NCI-H1105 treated with DMSO at 0.1 percent for 48 hours (cell line): ENCODE results near the gene ZNF445.
"Not testable (repeated sequence)": the region's sequence is repeated elsewhere in the genome, so short reads cannot be mapped to it uniquely, and the experiment has no call there.

Experiments
- DNase-seq: peaks from one replicate; lab custom pipeline; 2025; lab: John Stamatoyannopoulos, UW

The ZNF445 gene

DNA sequence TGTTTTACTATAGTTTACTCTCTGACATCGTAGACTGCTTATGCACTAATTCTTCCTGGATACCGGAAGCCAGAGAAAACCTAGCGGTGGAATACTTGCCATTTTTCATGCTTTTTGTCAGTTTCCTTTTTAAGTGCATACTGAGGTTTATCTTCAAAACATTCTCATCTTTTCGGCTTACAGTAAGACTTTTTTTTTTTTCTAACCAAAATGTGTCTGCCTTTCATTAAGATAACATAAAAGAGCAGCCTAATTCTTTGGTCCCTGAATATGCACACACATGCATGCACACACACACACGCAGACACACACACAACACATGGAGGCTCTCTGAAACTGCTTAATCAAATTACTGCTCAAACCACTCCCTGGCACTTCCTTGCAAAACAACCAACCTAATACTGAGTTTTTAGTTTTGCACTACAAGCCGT lies 1.3 kb downstream of the ZNF445 start:
- no peak for DNase-seq

DNA sequence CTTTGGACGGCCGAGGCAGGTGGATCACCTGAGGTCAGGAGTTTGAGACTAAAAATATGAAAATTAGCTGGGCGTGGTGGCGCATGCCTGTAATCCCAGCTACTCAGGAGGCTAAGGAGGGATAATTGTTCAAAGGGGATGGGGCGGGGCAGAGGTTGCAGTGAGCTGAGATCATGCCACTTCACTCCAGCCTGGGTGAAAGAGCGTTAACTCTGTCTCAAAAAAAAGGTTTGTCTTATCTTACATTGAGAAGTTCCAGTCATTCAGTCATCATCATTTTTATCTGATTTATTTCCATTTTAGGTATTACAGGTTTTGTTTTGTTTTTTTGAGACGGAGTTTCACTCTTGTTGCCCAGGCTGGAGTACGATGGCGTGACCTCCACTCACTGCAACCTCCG lies 2.6 kb downstream of the ZNF445 start:
- not testable (repeated sequence) for DNase-seq

DNA sequence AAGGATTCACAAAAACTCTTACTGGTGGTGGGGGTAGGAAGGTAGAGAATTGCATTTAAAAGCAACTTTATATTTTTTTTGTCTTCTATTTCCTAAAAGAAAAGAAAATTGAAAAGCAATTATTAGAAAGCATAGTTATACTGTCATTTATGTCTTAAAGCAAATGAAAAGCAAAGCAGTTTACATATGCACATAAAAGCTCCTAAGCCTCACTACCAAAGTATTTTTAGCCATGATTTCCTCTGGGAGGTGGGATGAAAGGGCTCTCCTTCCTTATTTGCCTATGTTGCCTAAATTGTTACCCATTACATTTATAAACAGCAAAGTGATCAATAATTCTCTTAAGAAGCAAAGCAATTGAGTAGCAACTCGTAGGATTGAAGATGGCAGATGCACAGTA lies 7.0 kb downstream of the ZNF445 start:
- no peak for DNase-seq

DNA sequence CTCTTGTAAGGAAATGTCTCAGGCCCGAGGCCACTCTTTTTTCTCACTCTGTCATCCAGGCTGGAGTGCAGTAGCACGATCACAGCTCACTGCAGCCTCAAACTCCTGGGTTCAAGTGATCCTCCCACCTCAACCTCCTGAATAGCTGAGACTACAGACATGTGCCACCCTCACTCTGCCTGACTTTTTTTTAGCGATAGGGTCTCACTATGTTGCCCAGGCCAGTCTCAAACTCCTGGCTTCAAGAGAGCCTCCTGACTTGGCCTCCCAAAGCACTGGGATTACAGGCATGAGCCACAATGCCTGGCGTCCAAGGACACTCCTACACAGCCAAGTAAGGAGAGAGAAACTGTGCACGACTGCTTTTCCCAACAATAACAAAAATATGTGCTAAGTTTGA lies 7.6 kb downstream of the ZNF445 start:
- no peak for DNase-seq

DNA sequence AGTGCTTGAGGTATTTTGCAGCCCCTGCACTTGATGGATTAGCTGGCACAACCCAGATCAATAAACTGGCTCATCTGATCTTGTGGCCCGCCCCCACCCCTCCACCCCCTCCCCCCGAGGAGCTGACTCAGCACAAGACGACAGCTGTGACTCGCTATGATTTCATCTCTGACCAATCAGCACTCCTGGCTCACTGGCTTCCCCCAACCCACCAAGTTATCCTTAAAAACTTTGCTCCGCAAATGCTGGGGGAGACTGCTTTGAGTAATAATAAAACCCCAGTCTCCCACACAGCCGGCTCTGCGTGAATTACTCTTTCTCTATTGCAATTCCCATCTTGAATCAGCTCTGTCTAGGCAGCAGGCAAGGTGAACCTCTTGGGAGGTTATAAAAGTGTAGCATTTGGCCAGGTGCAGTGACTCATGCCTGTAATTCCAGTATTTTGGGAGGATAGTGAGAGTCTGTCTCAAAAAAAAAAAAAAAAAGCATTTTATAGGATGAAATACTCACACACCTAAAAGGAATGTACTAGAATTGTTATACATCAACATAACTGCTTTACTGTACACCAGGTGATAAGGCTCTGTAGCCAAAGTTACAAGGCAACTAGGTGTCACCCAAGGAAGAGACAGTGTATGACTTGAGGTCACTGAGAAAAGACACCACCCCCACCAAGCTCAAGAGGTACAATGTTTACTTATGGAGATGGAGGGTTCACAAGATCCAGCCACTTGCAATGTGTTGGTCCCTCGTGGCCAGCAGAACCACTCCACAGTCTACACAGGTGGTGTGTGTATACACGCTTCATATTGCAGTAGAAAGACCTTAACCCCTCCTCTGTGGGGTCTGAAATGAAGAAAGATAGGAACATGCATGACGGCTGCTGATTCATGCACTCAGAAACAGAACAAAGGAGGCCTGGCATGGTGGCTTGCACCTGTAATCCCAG lies 8.6 kb downstream of the ZNF445 start:
- no peak for DNase-seq

DNA sequence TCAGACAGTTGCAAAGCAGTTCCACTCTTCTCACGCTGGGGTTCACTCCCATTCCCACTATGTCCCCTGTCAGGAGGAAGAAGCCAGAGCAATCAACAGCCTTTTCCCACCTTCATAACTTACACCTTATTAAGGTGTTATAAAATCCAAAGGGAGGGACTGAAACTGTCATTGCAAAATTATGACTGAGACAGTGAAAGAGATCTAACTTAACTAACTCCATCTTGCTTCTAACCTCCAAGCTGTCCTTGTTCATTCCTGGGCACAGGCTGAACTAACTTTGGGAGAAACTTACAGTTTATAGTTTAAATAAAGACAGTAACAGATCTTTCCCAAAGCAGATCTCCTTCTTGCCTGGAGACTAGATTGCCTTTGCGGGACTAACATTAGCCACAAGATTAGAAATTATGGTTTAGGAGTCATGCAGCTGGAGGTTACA lies 9.4 kb downstream of the ZNF445 start:
- not testable (repeated sequence) for DNase-seq

DNA sequence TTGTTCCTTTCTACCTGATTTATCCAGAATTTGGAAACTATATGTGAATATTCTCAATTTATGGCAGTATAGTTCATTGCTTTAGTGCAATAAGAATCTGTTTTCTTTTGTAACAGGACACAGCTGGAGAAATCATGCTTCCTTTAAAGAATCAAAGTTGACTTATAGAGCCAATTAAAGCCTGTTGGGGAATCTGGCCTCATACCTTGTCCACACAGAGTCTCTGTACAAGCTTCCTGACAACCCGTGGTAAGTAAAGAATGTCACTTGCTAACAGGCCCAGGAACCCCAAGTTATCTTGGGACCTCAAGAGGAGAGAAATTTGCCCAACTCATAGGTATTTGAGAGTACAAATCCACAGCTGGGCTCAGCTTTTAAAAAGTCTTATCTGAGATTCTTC lies 10.2 kb downstream of the ZNF445 start:
- DNase-seq = no peak

DNA sequence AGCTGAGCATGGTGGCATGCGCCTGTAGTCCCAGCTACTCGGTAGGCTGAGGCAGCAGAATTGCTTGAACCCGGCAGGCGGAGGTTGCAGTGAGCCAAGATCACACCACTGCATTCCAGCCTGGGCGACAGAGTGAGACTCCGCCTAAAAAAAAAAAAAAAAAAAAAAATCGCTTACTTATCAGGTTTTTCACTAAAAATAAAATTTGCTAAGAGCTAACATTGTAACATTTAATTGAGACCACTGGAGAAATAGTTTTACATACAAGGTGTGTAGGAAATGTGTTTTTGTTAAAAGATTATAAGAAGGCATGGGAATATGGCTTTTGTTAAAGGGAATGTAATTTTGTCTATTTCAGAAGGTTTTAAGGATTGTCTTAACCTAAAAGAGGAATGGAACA lies 12.6 kb downstream of the ZNF445 start:
- not testable (repeated sequence) for DNase-seq

DNA sequence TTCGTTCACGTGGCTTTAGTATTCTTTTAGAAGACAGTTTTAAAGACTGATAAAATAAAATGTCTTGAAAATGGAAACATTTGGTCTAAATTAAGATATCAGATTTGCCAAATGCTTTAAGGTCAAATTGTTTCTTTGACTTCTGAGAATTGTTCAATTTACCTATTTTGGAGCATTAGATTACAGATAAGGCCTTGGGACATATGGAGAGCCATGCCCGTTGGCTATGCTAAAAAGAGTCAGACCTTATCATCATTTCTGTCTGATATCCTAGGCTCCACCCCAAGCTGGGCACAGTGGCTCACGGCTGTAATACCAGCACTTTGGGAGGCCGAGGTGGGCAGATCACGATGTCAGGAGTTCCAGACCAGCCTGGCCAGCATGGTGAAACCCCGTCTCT lies 13.0 kb downstream of the ZNF445 start:
- no peak for DNase-seq

DNA sequence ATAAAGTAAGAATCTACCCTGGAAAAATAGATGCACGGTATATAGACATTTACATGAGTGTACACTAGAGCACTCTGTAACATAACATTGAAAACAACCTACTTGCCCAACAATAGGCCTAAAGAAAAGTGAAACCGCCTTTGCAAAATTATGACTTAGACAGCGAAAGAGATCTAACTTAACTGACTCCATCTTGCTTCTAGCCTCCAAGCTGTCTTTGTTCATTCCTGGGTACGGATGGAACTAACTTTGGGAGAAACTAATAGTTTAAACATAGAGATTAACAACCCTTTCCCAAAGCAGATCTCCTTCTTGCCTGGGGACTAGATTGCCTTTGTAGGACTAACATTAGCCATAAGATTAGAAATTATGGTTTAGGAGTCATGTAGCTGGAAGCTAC lies 17.4 kb downstream of the ZNF445 start:
- DNase-seq = not testable (repeated sequence)

DNA sequence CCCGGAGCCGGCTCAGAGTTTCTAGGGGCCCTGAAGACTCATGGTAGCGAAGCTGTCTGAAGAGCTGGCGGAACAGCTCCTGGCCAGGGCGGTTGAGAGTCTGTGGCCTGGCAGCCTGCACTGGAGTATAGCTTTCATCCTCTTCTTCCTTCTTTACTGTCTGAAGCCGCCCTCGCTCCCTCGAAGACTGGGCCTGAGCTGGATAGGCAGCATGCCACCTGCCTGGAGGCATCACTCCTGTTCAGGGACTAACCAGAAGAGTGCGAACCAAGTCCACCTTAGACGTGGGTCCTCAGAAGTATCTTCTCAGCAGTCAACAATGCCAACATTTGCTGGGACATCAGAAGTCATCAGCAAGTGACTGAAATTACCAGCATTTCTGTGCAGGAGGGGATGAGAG lies 22.2 kb downstream of the ZNF445 start:
- no peak for DNase-seq

DNA sequence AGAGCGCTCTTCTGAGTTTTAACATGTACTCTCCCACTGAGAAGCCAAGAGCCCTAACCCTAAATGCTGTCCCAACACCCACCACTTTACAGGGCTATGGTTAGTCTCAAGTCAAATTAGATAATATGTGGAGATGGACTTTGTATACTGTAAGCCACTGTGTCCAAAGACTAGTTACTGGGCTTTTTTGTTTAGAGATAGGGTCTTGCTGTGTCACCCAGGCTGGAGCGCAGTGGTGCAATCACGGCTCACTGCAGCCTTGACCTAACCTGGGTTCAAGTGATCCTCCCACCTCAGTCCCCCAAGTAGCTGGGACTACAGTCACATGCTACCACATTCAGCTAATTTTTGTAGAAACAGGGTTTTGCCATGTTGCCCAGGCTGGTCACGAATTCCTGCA lies 23.2 kb downstream of the ZNF445 start:
- DNase-seq = no peak

DNA sequence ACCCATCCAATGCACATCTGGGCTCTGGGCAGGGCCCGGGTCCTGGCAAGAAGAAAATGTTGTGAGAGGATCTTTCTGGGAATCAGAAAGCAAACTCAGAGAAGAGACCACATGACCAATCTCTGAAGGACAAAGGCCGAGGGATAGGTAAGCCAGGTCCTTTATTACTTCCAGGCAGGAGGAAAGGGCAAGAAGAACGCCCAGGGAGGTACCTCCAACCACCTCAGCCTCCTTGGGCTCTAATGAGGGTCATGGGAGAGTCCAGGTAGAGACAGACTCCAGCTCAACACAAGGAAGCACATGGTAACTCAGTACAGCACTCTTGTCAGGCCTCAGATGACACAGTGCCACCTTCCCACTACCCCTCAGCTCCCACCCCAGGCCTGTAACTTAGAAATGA lies 26.0 kb downstream of the ZNF445 start:
- no peak for DNase-seq

DNA sequence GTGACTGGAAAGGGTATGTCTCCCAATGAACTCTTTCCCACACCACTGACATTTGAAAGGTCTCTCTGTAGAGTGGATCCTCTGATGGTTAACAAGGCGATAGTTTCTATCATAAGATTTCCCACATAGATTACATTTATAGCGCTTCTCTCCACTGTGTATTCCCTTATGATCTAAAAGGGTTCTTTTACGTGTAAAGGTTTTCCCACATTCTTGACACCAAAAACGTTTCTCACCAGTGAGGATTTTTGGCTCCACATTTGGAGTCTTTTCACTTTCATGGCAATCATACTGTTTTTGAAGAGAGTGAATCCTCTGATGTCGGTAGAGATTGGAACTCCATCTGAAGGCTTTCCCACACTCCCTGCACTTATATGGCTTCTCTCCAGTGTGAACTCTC lies 30.5 kb downstream of the ZNF445 start:
- no peak for DNase-seq

DNA sequence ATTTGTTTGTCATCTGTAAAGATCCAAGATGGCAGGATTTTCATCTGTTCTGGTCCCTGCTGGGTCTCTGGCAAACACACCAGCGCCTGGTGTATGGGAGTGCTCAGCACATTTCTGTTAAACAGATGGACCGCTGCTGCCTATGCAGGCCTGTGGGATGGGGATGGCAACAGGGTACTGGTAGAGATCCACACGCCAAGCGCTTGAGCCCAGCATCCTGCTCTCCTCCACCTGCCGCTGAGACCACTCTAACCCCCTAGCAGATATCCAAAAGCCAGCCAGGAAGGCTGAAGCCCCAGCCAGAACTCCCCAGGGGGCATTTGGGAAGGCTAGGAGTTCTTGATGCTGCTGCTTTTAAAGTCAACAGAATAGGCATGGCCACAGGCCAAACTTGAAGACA lies 31.7 kb downstream of the ZNF445 start:
- DNase-seq = no peak

DNA sequence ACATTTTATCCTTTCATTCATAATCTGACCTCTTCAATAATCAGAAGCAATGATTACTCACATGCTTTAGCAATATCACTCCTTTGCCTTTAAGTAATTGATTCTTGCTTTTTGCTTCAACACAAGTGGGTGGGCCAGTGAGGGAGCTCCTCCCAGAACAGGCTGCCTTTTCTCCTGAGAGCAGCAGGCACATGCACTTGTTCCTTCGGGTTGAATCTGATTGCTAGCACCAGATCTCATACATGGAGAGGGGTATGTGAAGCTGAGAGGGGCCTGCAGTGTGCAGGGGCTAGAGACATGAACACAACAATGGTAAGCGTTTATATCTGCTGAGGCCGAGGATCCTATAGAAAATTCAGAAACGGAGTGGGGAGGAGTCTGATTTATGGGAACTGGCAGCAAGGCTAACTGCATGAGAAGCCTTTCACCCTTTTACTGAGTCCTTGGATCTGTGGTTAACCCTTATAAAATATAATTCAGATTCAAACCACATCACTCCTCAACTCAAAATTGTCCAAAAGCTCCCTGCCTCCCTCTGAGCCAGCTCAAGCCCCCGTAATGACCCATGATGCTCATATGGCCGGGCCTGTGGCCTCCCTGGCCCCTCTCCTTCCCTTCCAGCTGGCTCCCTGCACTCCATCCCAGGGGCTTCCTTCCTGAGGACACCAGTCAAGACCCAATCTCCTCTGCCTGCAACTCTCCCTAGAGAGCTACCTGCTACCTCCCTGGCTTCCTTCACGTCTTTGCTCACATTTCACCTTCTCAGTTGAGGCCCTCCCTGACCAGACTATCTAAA lies 32.4 kb downstream of the ZNF445 start:
- DNase-seq = no peak

DNA sequence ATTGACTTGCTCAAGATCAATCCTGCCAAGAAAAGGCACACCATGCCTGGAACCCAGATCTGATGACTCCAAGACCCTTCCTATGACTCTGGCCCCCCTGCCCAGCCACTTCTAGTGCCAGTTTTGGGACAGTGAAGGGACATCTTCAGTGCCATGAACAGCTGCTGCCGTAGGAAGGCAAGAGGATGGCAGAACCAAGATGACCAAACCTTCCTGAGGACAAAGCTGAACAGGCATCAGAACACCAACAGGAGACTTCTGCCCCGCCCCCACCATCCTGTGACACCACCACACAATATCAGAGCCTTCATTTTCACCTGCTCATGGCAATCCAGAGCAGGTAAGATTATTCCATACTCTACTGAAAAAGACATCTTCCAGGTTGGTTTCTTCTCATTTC lies 33.0 kb downstream of the ZNF445 start:
- no peak for DNase-seq

DNA sequence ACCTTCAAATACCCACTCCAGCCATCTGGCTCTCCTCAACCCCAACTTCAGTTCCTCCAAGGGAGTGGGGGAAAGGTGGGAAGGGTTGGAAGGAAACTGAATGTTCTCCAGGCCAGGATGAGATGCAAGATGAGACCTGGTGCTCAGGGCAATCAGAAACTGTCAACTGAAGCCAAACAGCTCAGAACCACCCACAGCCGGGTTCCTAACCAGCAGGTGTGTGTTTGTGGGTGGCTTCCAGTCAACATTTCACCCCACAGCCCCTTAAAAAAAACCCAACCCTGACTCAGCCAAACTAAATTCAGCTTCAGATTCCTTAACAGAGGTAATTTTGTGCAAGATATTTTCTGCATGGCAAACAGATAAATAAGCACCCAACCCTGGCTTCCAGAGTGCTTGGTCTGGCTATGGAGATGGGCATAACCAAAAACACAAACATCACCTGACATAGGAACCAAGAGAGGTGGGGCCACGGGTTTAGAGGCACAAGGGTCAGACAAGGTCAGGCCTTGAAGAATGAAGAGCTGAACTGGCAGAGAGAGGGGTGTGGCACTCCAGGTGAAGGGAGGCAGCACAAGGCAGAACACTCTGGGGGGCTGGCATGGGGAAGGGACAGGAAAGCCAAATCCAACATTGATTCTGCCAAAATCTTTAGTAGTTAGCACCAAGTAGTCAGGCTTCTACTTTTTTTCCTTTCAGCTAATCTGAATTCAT lies 34.7 kb downstream of the ZNF445 start:
- no peak for DNase-seq

DNA sequence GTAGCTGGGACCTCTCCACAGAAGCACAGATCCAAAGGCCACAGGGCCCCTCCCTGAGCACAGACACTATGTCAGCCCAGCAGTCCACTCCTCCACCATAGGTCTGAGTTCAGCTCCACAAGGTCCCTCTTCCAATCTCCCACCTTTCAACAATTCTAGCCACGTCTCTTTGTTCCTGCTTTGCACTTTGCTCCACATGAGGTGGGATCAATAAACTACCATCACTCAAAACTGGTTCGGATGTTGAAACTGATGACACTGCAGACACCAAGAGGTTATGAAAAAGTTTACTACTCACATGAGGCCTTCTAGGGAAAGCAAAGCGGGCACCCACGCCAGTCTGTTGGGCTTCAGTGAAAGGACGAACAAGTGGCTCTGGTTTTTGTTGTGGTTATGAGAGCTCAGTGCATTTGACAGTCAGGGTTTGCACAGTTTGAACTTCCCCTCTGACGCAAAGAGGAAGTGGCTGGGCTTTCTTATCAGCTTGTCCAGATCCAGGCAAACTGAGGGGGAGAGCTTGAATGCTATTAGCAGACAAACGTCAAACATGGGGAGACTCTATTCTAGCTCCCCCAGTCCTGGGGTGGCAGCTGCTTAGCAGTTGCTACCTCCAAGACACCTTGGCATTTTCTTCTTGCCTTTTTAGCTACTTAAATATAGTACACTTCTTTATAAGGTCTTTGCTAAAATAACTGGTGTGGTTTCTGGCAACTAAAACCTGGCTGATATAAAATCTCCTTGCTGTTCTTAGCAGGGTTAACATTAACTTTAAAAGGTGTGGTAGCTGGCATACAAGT lies 37.8 kb downstream of the ZNF445 start:
- no peak for DNase-seq

DNA sequence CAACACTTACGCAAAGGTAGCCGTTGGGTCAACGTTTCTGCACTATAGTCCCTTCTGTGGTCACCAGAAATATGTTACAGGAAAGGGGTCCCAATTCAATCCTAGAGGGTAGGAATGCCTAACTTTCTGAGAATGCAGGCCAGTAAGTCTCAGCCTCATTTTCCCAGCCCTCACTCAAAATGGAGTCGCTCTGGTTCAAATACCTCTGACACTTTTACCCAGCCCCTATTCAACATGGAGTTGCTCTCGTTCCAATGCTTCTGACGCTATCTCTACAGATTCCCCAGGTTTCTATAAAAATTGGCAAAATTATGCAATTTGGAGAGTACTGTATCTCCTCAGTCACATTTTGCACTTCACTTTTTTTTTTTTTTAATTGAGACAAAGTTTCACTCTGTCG lies 39.7 kb downstream of the ZNF445 start:
- DNase-seq = no peak

DNA sequence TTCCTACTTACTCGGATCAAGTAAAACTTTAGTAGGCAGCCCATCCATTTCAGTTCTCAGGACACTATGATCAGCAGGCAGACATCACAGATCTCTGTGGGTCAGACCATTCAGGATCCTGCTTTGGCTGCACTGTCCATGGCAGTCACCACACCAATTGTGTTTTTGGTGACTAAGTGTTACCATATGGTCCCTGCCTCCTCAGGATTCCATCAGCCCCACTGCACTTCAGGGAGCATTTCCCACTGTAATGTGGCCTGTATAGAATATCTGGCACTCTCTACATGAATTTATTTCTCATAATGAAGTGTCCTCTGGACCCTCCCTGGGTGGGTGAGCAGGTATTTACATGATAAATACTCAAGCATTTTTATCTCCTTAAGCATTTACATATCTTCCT lies 41.3 kb downstream of the ZNF445 start:
- no peak for DNase-seq
